ENCODE data around the gene COX7A2L.

- TF ChIP-seq SUZ12 (IDR thresholded peaks at IDR 0.05; ENCODE audit: extremely low read depth, insufficient read depth, insufficient read length) (no peak), YY1 (IDR thresholded peaks at IDR 0.05; ENCODE audit: insufficient read depth, insufficient read length) (no peak), ZNF274 (IDR thresholded peaks at IDR 0.05; ENCODE audit: low read depth, low read length) (no peak)
Observed at GRCh38 chr2:42333579-42333978, 27.4 kb downstream of the COX7A2L start.

All from NT2/D1 (cell line).